SU-DHL-6 (cell line): ENCODE results near the gene MYO7A.

Source experiments
- EZH2phosphoT487 ChIP-seq: fragments of 200-600 bp; sonication (generic), shearing (Covaris generic); conservative IDR thresholded peaks from 2 replicates; pipeline ENCODE4 v1.6.1; 2018; ENCODE audit warnings: mild to moderate bottlenecking, antibody characterized with exemption, low read length, moderate library complexity, mixed read lengths
- TF ChIP-seq, protein P1 (sequence below): fragments of 200-600 bp; sonication (generic); IDR thresholded peaks from one replicate; pipeline ENCODE4 v1.5.1; 2017; ENCODE audit warnings: antibody characterized with exemption, mild to moderate bottlenecking, low read length, moderate library complexity; ENCODE audit not compliant: insufficient read depth, poor library complexity, severe bottlenecking

GRCh38 chr11:77125695-77126094 lies 2.4 kb upstream of the MYO7A start:
- TF ChIP-seq, protein P1, sequence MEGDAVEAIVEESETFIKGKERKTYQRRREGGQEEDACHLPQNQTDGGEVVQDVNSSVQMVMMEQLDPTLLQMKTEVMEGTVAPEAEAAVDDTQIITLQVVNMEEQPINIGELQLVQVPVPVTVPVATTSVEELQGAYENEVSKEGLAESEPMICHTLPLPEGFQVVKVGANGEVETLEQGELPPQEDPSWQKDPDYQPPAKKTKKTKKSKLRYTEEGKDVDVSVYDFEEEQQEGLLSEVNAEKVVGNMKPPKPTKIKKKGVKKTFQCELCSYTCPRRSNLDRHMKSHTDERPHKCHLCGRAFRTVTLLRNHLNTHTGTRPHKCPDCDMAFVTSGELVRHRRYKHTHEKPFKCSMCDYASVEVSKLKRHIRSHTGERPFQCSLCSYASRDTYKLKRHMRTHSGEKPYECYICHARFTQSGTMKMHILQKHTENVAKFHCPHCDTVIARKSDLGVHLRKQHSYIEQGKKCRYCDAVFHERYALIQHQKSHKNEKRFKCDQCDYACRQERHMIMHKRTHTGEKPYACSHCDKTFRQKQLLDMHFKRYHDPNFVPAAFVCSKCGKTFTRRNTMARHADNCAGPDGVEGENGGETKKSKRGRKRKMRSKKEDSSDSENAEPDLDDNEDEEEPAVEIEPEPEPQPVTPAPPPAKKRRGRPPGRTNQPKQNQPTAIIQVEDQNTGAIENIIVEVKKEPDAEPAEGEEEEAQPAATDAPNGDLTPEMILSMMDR = no peak
- no peak for TF ChIP-seq EZH2phosphoT487
